T-helper 1 cell treated with Interleukin-12 subunit alpha and Interleukin-12 subunit beta and Interleukin-4 antibody, amounts not matched to agents 30 ng/mL and 1 ng/mL, for 36 hours (primary cell): ENCODE measurements around the gene GIT2. TPM values are rescaled to one million over a fixed set of nuclear protein-coding genes. Genes with fewer than 3 reads are reported as not detected.

Source experiments
- intact Hi-C: fragments of 100-400 bp; cut with micrococcal nuclease; formaldehyde crosslinking; loops from one replicate; pipeline ENCODE4 v1.15.1; 2024
- total RNA-seq: library from RNA; stranded (reverse); gene quantifications from 2 replicates; pipeline ENCODE4 v1.2.3, GENCODE V29; 2022

Gene GIT2
- total RNA-seq, 1 donor from 2014 or later = 139 TPM

GRCh38 chr12:110006115-110006514 is 9.9 kb upstream of the GIT2 start:
- intact Hi-C loops = no loop called here

GRCh38 chr12:110005319-110005973 is 9.3 kb upstream of the GIT2 start:
- intact Hi-C loops = no loop called here

GRCh38 chr12:110004598-110004997 is 8.4 kb upstream of the GIT2 start:
- intact Hi-C loops = no loop called here

GRCh38 chr12:110002676-110003515 is 6.7 kb upstream of the GIT2 start:
- intact Hi-C loops = no loop called here

- intact Hi-C loops = loop anchor here (2.0 kb wide), 1 partner anchor 13 kb away; no protein-coding TSS in a partner anchor
These were observed 5.4 kb upstream of the GIT2 start for GRCh38 chr12:110001596-110001995.

GRCh38 chr12:109999983-110000505 is 3.9 kb upstream of the GIT2 start:
- intact Hi-C loops = loop anchor here (1.0 to 10.0 kb wide), 7 partner anchors 15 to 585 kb away; partner anchors contain the start of genes ANAPC7, FAM222A, PPTC7 and TCHP

- intact Hi-C loops = loop anchor here (1.0 to 10.0 kb wide), 6 partner anchors 26 to 585 kb away; partner anchors contain the start of genes ANAPC7, FAM222A, PPTC7 and TCHP
These were observed 3.4 kb upstream of the GIT2 start for GRCh38 chr12:109999649-109999971.

- intact Hi-C loops = loop anchor here (1.0 to 10.0 kb wide), 6 partner anchors 26 to 586 kb away; partner anchors contain the start of genes ANAPC7, FAM222A, PPTC7 and TCHP
These were observed 2.9 kb upstream of the GIT2 start, which contains the start of gene ANKRD13A for GRCh38 chr12:109998904-109999648. Gene ANKRD13A (plus strand): TSS chr12:109999430. CDS start chr12:109999689, 259 bp downstream.

- intact Hi-C loops = loop anchor here (2.0 to 10.0 kb wide), 4 partner anchors 284 to 586 kb away; partner anchors contain the start of genes ANAPC7, FAM222A and PPTC7
These were observed 2.2 kb upstream of the GIT2 start for GRCh38 chr12:109998241-109998903.

- intact Hi-C loops = loop anchor here (5.0 to 10.0 kb wide), 3 partner anchors 283 to 587 kb away; partner anchors contain the start of genes ANAPC7, FAM222A and PPTC7
These were observed 1.2 kb upstream of the GIT2 start for GRCh38 chr12:109997393-109997792.

- intact Hi-C loops = loop anchor here (1.0 to 10.0 kb wide), 8 partner anchors 19 to 588 kb away; partner anchors contain the start of genes ANAPC7, ATP2A2, C12orf76 and FAM222A
These were observed 300 bp upstream of the GIT2 start for GRCh38 chr12:109996483-109996853.

GRCh38 chr12:109995361-109995685 is 845 bp downstream of the GIT2 start:
- intact Hi-C loops = loop anchor here (2.0 to 10.0 kb wide), 4 partner anchors 95 to 589 kb away; partner anchors contain the start of genes ANAPC7, FAM222A, PPTC7 and TCHP

GRCh38 chr12:109994401-109995175 is 1.6 kb downstream of the GIT2 start:
- intact Hi-C loops = loop anchor here (1.0 to 10.0 kb wide), 8 partner anchors 13 to 590 kb away; partner anchors contain the start of genes ANAPC7, FAM222A, MMAB and MVK

GRCh38 chr12:109993091-109993490 is 3.1 kb downstream of the GIT2 start:
- intact Hi-C loops = loop anchor here (5.0 to 10.0 kb wide), 3 partner anchors 61 to 592 kb away; partner anchors contain the start of genes FAM222A and PPTC7

- intact Hi-C loops = loop anchor here (5.0 to 10.0 kb wide), 3 partner anchors 59 to 593 kb away; partner anchors contain the start of genes FAM222A and PPTC7
These were observed 4.6 kb downstream of the GIT2 start for GRCh38 chr12:109991586-109991985.

- intact Hi-C loops = no loop called here
These were observed 6.8 kb downstream of the GIT2 start for GRCh38 chr12:109989380-109989779.

- intact Hi-C loops = no loop called here
These were observed 7.3 kb downstream of the GIT2 start for GRCh38 chr12:109988903-109989302.

- intact Hi-C loops = no loop called here
These were observed 7.9 kb downstream of the GIT2 start for GRCh38 chr12:109988274-109988673.

GRCh38 chr12:109987615-109988014 is 8.6 kb downstream of the GIT2 start:
- intact Hi-C loops = no loop called here
